PFSK-1 (cell line): ENCODE results near the gene CENPB.

Experiments used
- FOXP2 ChIP-seq: optimal IDR thresholded peaks from 2 replicates; pipeline ENCODE3; 2011; ENCODE audit warnings: borderline replicate concordance, control low read depth, inconsistent platforms; ENCODE audit not compliant: insufficient read depth; ENCODE audit errors: extremely low read length, extremely low read depth
- POLR2AphosphoS5 ChIP-seq: IDR thresholded peaks from 2 replicates; pipeline ENCODE4 v1.6.1; 2012; ENCODE audit warnings: low read depth, mild to moderate bottlenecking, control low read depth, low read length, moderate library complexity
- SIN3A ChIP-seq: IDR thresholded peaks from 2 replicates; pipeline ENCODE4 v1.6.1; 2012; ENCODE audit warnings: mild to moderate bottlenecking, low read length, moderate library complexity, borderline replicate concordance; ENCODE audit not compliant: insufficient read depth
- TAF1 ChIP-seq: IDR thresholded peaks from 2 replicates; pipeline ENCODE4 v1.6.1; 2012; ENCODE audit warnings: low read length, control low read depth, borderline replicate concordance; ENCODE audit not compliant: insufficient read depth
- TF ChIP-seq, protein P1 (sequence below), 2 experiments: IDR thresholded peaks; 2 replicates each; pipeline versions ENCODE4 v1.6.1 to v1.8.0; 2011 to 2012; ENCODE audit warnings: low read depth in 2 of 2, low read length in 2 of 2, control low read depth in 1 of 2, inconsistent platforms in 1 of 2, mild to moderate bottlenecking in 1 of 2, moderate library complexity in 1 of 2; ENCODE audit not compliant: insufficient read depth in 1 of 2

CENPB gene

DNA sequence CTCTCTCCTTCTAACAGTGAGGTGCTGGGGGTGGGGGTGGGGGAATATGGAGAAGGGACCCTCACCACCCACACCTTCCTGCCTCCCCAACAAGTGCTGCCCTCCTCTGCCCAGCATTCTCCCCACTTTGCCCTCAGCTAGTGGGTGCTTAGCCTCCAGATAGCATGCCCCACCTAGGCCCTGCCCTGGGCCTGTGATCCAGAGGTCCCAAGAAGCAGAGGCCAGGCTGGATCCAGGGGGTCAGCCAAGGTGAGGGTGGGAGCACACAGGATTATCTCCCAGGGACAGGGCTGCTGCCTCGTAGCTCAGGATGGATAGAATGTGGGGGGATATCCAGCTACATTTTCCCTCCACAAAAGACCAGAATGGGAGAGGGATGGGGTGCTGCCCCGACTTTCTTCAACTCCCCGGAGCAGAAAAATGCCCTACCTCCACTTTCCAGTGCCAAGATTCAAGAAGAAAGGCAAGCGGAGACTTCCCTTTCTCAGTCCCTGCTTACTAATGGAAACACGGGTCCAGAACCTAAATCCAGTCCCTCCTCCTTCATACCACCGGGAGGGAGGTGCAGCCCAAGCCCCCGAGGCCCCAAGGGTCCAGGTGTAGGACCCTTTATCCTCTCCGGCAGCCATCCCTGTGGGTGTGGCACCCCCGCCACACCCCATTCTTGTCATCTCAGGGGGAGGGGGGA is 20.0 kb downstream of the CENPB start:
- TF ChIP-seq FOXP2 = no peak
- no peak for TF ChIP-seq SIN3A
- TF ChIP-seq, protein P1, sequence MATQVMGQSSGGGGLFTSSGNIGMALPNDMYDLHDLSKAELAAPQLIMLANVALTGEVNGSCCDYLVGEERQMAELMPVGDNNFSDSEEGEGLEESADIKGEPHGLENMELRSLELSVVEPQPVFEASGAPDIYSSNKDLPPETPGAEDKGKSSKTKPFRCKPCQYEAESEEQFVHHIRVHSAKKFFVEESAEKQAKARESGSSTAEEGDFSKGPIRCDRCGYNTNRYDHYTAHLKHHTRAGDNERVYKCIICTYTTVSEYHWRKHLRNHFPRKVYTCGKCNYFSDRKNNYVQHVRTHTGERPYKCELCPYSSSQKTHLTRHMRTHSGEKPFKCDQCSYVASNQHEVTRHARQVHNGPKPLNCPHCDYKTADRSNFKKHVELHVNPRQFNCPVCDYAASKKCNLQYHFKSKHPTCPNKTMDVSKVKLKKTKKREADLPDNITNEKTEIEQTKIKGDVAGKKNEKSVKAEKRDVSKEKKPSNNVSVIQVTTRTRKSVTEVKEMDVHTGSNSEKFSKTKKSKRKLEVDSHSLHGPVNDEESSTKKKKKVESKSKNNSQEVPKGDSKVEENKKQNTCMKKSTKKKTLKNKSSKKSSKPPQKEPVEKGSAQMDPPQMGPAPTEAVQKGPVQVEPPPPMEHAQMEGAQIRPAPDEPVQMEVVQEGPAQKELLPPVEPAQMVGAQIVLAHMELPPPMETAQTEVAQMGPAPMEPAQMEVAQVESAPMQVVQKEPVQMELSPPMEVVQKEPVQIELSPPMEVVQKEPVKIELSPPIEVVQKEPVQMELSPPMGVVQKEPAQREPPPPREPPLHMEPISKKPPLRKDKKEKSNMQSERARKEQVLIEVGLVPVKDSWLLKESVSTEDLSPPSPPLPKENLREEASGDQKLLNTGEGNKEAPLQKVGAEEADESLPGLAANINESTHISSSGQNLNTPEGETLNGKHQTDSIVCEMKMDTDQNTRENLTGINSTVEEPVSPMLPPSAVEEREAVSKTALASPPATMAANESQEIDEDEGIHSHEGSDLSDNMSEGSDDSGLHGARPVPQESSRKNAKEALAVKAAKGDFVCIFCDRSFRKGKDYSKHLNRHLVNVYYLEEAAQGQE (IDR thresholded peaks at IDR 0.05; ENCODE audit: insufficient read depth in 1 of 2, low read depth in 2 of 2, low read length in 2 of 2) = no peak
- TF ChIP-seq POLR2AphosphoS5 = no peak
- no peak for TF ChIP-seq TAF1

DNA sequence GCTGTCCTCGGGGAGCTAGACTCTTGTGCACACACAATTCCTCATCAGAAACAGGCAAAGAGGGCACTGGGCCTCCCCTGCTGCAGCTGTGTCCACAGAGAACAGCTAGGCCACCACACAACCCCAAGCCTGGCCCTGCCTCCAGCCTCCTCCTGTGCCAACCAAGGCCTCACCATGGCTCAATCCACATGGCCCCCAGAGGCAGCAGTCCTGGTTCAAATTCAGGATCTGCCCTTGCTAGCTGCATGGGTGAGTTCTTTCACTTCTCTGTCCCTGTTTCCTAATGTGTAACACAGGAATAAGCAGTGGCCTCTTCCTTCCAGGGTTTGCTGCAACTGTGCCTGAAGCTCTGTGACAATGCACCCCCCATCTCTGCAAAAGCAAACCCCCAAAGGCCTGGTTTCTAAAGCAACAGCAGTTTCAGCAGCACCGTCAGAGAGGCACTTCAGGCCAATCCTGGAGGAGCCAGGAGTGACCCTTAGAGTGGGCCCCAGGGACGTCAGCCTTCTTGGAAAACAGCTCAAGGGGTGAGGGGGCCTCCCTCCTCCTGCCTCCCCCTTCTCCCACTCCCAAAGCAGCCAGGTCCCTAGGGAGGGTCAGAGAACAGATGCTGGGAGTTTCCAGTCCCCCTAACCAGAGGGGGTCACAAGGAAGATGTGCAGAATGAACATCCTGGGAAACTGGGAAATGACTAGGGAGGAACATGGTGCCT is 21.2 kb downstream of the CENPB start:
- no peak for TF ChIP-seq FOXP2
- TF ChIP-seq, protein P1 (IDR thresholded peaks at IDR 0.05; ENCODE audit: insufficient read depth in 1 of 2, low read depth in 2 of 2, low read length in 2 of 2) = no peak
- TF ChIP-seq SIN3A = no peak
- TF ChIP-seq TAF1 = no peak
- no peak for TF ChIP-seq POLR2AphosphoS5

DNA sequence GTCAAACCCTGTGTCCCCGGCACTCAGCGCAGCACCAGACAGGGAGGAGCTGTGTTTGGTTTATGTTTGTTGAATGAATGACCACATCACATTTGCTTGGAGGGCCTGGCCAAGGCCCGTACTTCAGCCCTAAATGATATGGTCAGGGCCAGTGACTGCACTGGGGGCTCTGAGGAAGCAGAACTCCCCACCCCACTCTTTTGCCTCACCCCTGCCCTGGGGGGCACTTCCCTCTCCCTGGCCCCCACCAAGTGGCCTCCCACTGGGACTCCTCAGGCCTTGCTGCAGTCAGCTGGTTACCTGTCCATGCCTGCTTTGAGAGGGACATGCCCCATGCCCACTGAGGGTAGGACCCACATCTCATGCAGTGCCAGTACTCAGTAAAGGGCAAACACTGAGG is 21.9 kb downstream of the CENPB start:
- TF ChIP-seq FOXP2 = no peak
- no peak for TF ChIP-seq POLR2AphosphoS5
- TF ChIP-seq, protein P1 (IDR thresholded peaks at IDR 0.05; ENCODE audit: insufficient read depth in 1 of 2, low read depth in 2 of 2, low read length in 2 of 2) = no peak
- TF ChIP-seq TAF1 = no peak
- no peak for TF ChIP-seq SIN3A

DNA sequence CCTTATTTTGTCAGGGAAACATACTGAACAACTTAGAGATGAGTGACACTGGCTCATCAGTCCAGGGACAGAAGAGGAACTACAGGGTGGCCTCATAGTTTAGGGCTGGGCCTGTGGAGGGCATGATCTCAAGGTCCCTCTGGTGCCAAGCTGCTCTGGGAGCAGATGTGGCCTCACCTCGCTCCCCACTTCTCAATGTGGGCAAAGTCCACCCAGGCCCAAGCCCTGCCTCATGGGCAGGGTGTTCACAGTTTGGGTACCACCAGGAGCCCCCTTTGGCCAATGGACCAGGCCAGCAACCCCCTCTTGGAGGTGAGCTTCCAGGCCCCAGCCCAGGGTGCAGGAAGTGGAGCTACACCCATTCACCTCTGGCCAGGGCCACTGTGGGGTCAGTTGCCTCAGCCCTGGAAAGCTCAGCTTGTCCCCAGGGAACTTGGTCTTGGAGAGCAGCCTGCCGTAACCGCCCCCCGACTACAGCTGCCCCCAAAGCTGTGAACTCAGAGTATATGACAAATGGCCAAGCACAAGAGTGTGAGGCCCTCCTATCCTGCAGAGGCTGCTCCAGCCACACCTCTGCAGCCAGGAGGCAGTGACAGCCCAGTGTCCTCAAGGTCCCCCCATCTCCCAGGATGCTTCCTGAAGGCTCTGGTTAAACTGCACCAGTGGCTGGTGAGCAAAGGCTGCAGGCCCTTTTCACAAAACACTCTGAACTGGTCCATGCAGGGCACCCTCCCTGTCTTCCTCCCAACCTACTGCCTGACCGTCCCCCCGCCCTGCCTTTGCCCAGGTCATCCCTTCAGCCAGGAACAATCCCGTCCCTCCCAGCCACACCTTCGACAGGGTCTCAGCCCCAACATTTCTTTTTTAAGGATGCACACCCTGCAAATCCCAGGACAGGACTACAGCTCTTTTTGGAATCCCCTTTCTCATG is 22.6 kb downstream of the CENPB start:
- TF ChIP-seq POLR2AphosphoS5 (no peak), FOXP2 (no peak), TAF1 (no peak), SIN3A (no peak)
- TF ChIP-seq, protein P1 (IDR thresholded peaks at IDR 0.05; ENCODE audit: insufficient read depth in 1 of 2, low read depth in 2 of 2, low read length in 2 of 2) = no peak
